HG03354 (cell line): ENCODE measurements around the gene PROM2.
"Not testable (repeated sequence)": the region's sequence is repeated elsewhere in the genome, so short reads cannot be mapped to it uniquely, and the experiment has no call there.

Experiments used
- ATAC-seq: cut with Tn5 transposase; IDR thresholded peaks from one replicate; pipeline ENCODE4 v1.9.1; 2021; ENCODE audit warnings: mild to moderate bottlenecking; ENCODE audit not compliant: unreplicated experiment, poor library complexity, severe bottlenecking

The PROM2 gene

GRCh38 chr2:95274291-95275150 is at the start of gene PROM2:
TSS of gene PROM2 (plus strand) at chr2:95274449. CDS start at chr2:95274586, 137 bp downstream.
- no peak for ATAC-seq

GRCh38 chr2:95225658-95226057 is 48.6 kb upstream of the PROM2 start:
- ATAC-seq: no peak

GRCh38 chr2:95231723-95232122 is 42.5 kb upstream of the PROM2 start:
- ATAC-seq: no peak

GRCh38 chr2:95232232-95232631 is 42.0 kb upstream of the PROM2 start:
- ATAC-seq: no peak

GRCh38 chr2:95234286-95234785 is 39.9 kb upstream of the PROM2 start:
- no peak for ATAC-seq

- ATAC-seq: no peak
Observed at GRCh38 chr2:95234816-95235215, 39.4 kb upstream of the PROM2 start.

- ATAC-seq: no peak
Observed at GRCh38 chr2:95238131-95238530, 36.1 kb upstream of the PROM2 start.

GRCh38 chr2:95240091-95240490 is 34.2 kb upstream of the PROM2 start:
- no peak for ATAC-seq

GRCh38 chr2:95240556-95240955 is 33.7 kb upstream of the PROM2 start:
- no peak for ATAC-seq

GRCh38 chr2:95242084-95242483 is 32.2 kb upstream of the PROM2 start:
- ATAC-seq: not testable (repeated sequence)

- no peak for ATAC-seq
Observed at GRCh38 chr2:95258271-95258670, 16.0 kb upstream of the PROM2 start.

- ATAC-seq: no peak
Observed at GRCh38 chr2:95260028-95261023, 13.9 kb upstream of the PROM2 start.

- ATAC-seq: no peak
Observed at GRCh38 chr2:95261602-95262001, 12.6 kb upstream of the PROM2 start.

- no peak for ATAC-seq
Observed at GRCh38 chr2:95262896-95263542, 11.2 kb upstream of the PROM2 start.

GRCh38 chr2:95264624-95265023 is 9.6 kb upstream of the PROM2 start:
- ATAC-seq: no peak

- no peak for ATAC-seq
Observed at GRCh38 chr2:95265182-95265581, 9.1 kb upstream of the PROM2 start.

- no peak for ATAC-seq
Observed at GRCh38 chr2:95266781-95267430, 7.3 kb upstream of the PROM2 start.

- ATAC-seq: no peak
Observed at GRCh38 chr2:95267458-95268210, 6.6 kb upstream of the PROM2 start.
